H9 (cell line): Measurements from ENCODE around the gene ARHGAP22. TPM values are rescaled to one million over a fixed set of nuclear protein-coding genes. Genes with fewer than 3 reads are reported as not detected.
A peak's percentile ranks its signal among the peaks of the same experiment; 100 is the strongest.

Source experiments
- DNase-seq: peaks from one replicate; pipeline ENCODE4 v3.0.0-alpha.2; 2017
- H2AFZ ChIP-seq: one replicate; pipeline ENCODE4 v1.6.1; 2013; ENCODE audit warnings: mild to moderate bottlenecking, low read length, control low read depth, moderate library complexity
- H2AK5ac ChIP-seq: 2 replicates; pipeline ENCODE4 v1.6.1; 2013; ENCODE audit warnings: low read length, control low read depth, mixed read lengths; ENCODE audit not compliant: insufficient read length
- H2BK120ac ChIP-seq: one replicate; pipeline ENCODE4 v1.6.1; 2013; ENCODE audit warnings: low read depth, mild to moderate bottlenecking, low read length, control low read depth, inconsistent platforms; ENCODE audit not compliant: poor library complexity, severe bottlenecking
- H2BK12ac ChIP-seq: 2 replicates; pipeline ENCODE4 v1.6.1; 2013; ENCODE audit warnings: low read length, control low read depth, mixed read lengths, low read depth; ENCODE audit not compliant: insufficient read length
- H2BK15ac ChIP-seq: 2 replicates; pipeline ENCODE4 v1.6.1; 2013; ENCODE audit warnings: low read depth, low read length, control low read depth
- H2BK20ac ChIP-seq: one replicate; pipeline ENCODE4 v1.6.1; 2013; ENCODE audit warnings: low read depth, mild to moderate bottlenecking, low read length, control low read depth, inconsistent platforms; ENCODE audit not compliant: poor library complexity, severe bottlenecking
- H2BK5ac ChIP-seq: 2 replicates; pipeline ENCODE4 v1.6.1; 2013; ENCODE audit warnings: low read length, control low read depth, mixed read lengths; ENCODE audit not compliant: insufficient read length
- H3K14ac ChIP-seq: 2 replicates; pipeline ENCODE4 v1.6.1; 2013; ENCODE audit warnings: low read length, control low read depth; ENCODE audit not compliant: insufficient read depth
- H3K18ac ChIP-seq: 2 replicates; pipeline ENCODE4 v1.6.1; 2013; ENCODE audit warnings: low read depth, mild to moderate bottlenecking, mixed read lengths, low read length, control low read depth; ENCODE audit not compliant: insufficient read length
- H3K23ac ChIP-seq: 2 replicates; pipeline ENCODE4 v1.6.1; 2013; ENCODE audit warnings: low read length, control low read depth, mixed read lengths, low read depth; ENCODE audit not compliant: insufficient read length
- H3K23me2 ChIP-seq: 2 replicates; pipeline ENCODE4 v1.6.1; 2013; ENCODE audit warnings: low read depth, mild to moderate bottlenecking, mixed read lengths, low read length, control low read depth; ENCODE audit not compliant: insufficient read length, poor library complexity, severe bottlenecking
- H3K27ac ChIP-seq: 2 replicates; pipeline ENCODE4 v1.5.1; 2013; ENCODE audit warnings: low read length, control low read depth, mixed read lengths, low read depth; ENCODE audit not compliant: insufficient read length
- H3K27me3 ChIP-seq: 2 replicates; pipeline ENCODE4 v1.6.1; 2013; ENCODE audit warnings: low read length, control low read depth, inconsistent platforms; ENCODE audit not compliant: insufficient read depth
- H3K4ac ChIP-seq: 2 replicates; pipeline ENCODE4 v1.6.1; 2013; ENCODE audit warnings: low read depth, mild to moderate bottlenecking, control low read depth, inconsistent platforms, low read length, moderate library complexity
- H3K4me1 ChIP-seq: 2 replicates; pipeline ENCODE4 v1.6.1; 2013; ENCODE audit warnings: low read length, control low read depth, inconsistent platforms; ENCODE audit not compliant: insufficient read depth
- H3K4me2 ChIP-seq: 2 replicates; pipeline ENCODE4 v1.6.1; 2013; ENCODE audit warnings: low read length, control low read depth, mixed read lengths; ENCODE audit not compliant: insufficient read length, insufficient read depth
- H3K56ac ChIP-seq: 2 replicates; pipeline ENCODE4 v1.6.1; 2013; ENCODE audit warnings: low read depth, mild to moderate bottlenecking, mixed read lengths, low read length, control low read depth; ENCODE audit not compliant: insufficient read length
- H3K79me1 ChIP-seq: 2 replicates; pipeline ENCODE4 v1.6.1; 2013; ENCODE audit warnings: low read depth, mild to moderate bottlenecking, moderate library complexity, low read length, control low read depth, inconsistent platforms; ENCODE audit not compliant: insufficient read depth, poor library complexity, severe bottlenecking
- H3K79me2 ChIP-seq: 2 replicates; pipeline ENCODE4 v1.6.1; 2013; ENCODE audit warnings: low read length, control low read depth, inconsistent platforms; ENCODE audit not compliant: insufficient read depth
- H3K9ac ChIP-seq: 2 replicates; pipeline ENCODE4 v1.6.1; 2013; ENCODE audit warnings: low read length, control low read depth, mixed read lengths; ENCODE audit not compliant: insufficient read length; ENCODE audit errors: extremely low read depth
- H3K9me3 ChIP-seq: one replicate; pipeline ENCODE4 v1.6.1; 2013; ENCODE audit warnings: low read depth, low read length, inconsistent platforms; ENCODE audit not compliant: control insufficient read depth
- H3T11ph ChIP-seq: one replicate; pipeline ENCODE4 v1.6.1; 2013; ENCODE audit warnings: mild to moderate bottlenecking, low read length, control low read depth, inconsistent platforms
- H4K20me1 ChIP-seq: one replicate; pipeline ENCODE4 v1.6.1; 2013; ENCODE audit not compliant: control insufficient read depth, insufficient read length, insufficient read depth
- H4K5ac ChIP-seq: 2 replicates; pipeline ENCODE4 v1.6.1; 2013; ENCODE audit warnings: low read depth, mild to moderate bottlenecking, mixed read lengths, low read length, control low read depth; ENCODE audit not compliant: insufficient read length
- H4K8ac ChIP-seq: replicated peaks from 2 replicates; pipeline ENCODE4 v1.6.1; 2013; ENCODE audit warnings: low read length, control low read depth, mixed read lengths, low read depth; ENCODE audit not compliant: insufficient read length
- H4K91ac ChIP-seq: 2 replicates; pipeline ENCODE4 v1.6.1; 2013; ENCODE audit warnings: low read depth, mild to moderate bottlenecking, moderate library complexity, mixed read lengths, low read length, control low read depth; ENCODE audit not compliant: insufficient read length
- H3K27ac Mint-ChIP-seq, 3 experiments: 2 replicates in 2 of 3; 3 replicates in 1 of 3; pipeline ENCODE4 v1.8.0; 2020 to 2021; ENCODE audit warnings: mixed read lengths in 3 of 3, mild to moderate bottlenecking in 1 of 3, moderate library complexity in 1 of 3
- H3K27me3 Mint-ChIP-seq: 2 replicates; pipeline ENCODE4 v1.8.0; 2021; ENCODE audit warnings: low read depth, mild to moderate bottlenecking, moderate library complexity, mixed read lengths
- H3K36me3 Mint-ChIP-seq, 3 experiments: 2 replicates in 2 of 3; 3 replicates in 1 of 3; pipeline ENCODE4 v1.8.0; 2020 to 2021; ENCODE audit warnings: low read depth in 3 of 3, mixed read lengths in 3 of 3; ENCODE audit not compliant: insufficient read depth in 1 of 3
- H3K4me1 Mint-ChIP-seq, 2 experiments: 2 replicates each; pipeline ENCODE4 v1.8.0; 2020; ENCODE audit warnings: mixed read lengths in 2 of 2
- H3K4me3 Mint-ChIP-seq, 2 experiments: 2 replicates in 1 of 2; 3 replicates in 1 of 2; pipeline ENCODE4 v1.8.0; 2020 to 2021; ENCODE audit warnings: mild to moderate bottlenecking in 2 of 2, mixed read lengths in 2 of 2, moderate library complexity in 1 of 2
- H3K9me3 Mint-ChIP-seq, 2 experiments: 2 replicates in 1 of 2; 3 replicates in 1 of 2; pipeline ENCODE4 v1.8.0; 2020; ENCODE audit warnings: mild to moderate bottlenecking in 2 of 2, mixed read lengths in 2 of 2, moderate library complexity in 1 of 2
- CTCF ChIP-seq: fragments of 200-600 bp; sonication (generic); conservative IDR thresholded peaks from 3 replicates; pipeline ENCODE4 v1.8.0; 2021; ENCODE audit warnings: antibody characterized with exemption, mild to moderate bottlenecking
- WGBS: extraction: QIAGEN DNeasy Blood & Tissue Kit; methylation state at CpG from one replicate; pipeline ENCODE4 v1.1.7; 2013; ENCODE audit warnings: missing lambda C conversion rate, low lambda C conversion rate, mixed read lengths; ENCODE audit not compliant: insufficient read length; ENCODE audit errors: extremely low coverage; 5-methylcytosine and 5-hydroxymethylcytosine counted together
- total RNA-seq: library from RNA; stranded (reverse); gene quantifications from 2 replicates; pipeline ENCODE4 v1.2.1, GENCODE V29; 2021

Gene ARHGAP22
- total RNA-seq, 1 experiment from 2014 or later, result 7.4 TPM

DNA sequence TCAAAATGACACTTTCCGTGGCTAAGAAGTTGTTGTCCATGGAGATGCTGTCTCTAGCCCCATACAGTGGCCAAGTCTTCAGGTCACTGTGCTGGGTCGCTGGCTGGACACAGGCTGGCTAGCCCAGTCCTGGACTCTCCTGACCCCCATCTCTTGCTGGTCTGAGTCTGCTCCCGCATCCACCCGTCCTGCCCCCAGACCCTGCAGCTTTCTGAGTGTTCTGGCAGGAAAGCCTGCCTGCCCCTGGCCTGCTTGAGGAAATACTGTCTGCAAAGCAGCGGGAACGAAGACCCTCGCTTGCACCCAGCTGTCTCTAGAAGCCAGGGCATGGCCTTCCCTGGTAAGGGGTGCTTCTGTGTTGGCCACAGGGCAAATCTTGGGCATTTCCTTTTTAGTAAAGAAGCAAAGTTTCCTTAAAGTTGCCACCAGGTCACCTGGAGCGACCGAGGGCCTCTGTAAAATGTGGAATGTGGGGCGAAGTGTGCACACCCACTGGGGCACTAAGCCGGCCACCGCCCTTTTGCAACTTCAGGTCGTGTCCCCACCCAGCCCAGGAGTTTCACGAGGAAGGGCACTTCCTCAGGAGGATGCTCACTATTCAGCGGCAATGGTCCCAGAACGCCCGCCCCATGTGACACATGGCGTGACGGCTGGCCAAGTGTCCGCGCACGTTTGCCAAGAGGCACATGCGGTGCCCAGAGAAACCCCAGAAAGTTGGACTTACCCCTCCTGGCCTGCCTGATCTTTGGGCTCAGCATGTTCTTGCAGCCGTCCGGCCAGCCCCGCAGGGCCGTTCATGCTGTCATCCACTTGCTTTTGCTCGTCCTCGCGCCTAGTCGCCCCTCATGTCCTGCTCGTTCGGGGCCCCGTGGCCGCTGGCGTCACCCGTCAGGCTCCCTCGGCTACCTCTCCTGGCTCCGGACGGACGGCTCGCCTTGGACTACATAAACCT is 558 bp downstream of the ARHGAP22 start:
- H3K9me3 Mint-ChIP-seq, result no peaks in the 10 kb centered on the region
- H4K8ac ChIP-seq, result no peak overlapping the region
- H3K9me3 ChIP-seq, result no peaks in the 10 kb centered on the region
- no CpG with 5 or more reads among the region's 42 CpGs for WGBS
- no peak overlapping the region for H2BK120ac ChIP-seq
- H2BK5ac ChIP-seq, result no peak overlapping the region
- H3K36me3 Mint-ChIP-seq, result no peaks in the 10 kb centered on the region
- no peak overlapping the region for H4K5ac ChIP-seq
- H3K27ac Mint-ChIP-seq, result no peak overlapping the region; a peak in 1 of 7 replicates
- H3K23ac ChIP-seq, result no peak overlapping the region
- no peak overlapping the region for H3K4ac ChIP-seq
- no peak overlapping the region for H3K56ac ChIP-seq
- no peak overlapping the region for H3K18ac ChIP-seq
- H3K14ac ChIP-seq, result peak overlapping the region; percentile 19; the same call in 1 of the 2 replicates
- peak overlapping the region; percentile 61 for H3K4me2 ChIP-seq
- H3K79me1 ChIP-seq, result no peaks in the 10 kb centered on the region
- H2BK20ac ChIP-seq, result no peak overlapping the region
- TF ChIP-seq CTCF, result no peak
- no peak overlapping the region for H3K27ac ChIP-seq
- no peak overlapping the region for H2BK12ac ChIP-seq
- no peak overlapping the region for H3T11ph ChIP-seq
- H2AFZ ChIP-seq, result no peak overlapping the region
- H2BK15ac ChIP-seq, result no peak overlapping the region
- DNase-seq, result no peak
- H3K9ac ChIP-seq, result no peak overlapping the region
- no peaks in the 10 kb centered on the region for H4K20me1 ChIP-seq
- H3K4me3 Mint-ChIP-seq, result peak overlapping the region; percentile 64 to 74
- no peak overlapping the region for H2AK5ac ChIP-seq
- no peaks in the 10 kb centered on the region for H3K79me2 ChIP-seq
- no peak overlapping the region for H4K91ac ChIP-seq
- H3K27me3 ChIP-seq, result peaks cover 3% of the 10 kb centered on the region; the same call in 1 of the 2 replicates
- 0 out of 2 replicates have a peak, but pooled peaks cover 4% of the 10 kb centered on the region for H3K4me1 ChIP-seq
- peaks cover 49% of the 10 kb centered on the region for H3K27me3 Mint-ChIP-seq
- peaks cover 5% of the 10 kb centered on the region for H3K23me2 ChIP-seq
- H3K4me1 Mint-ChIP-seq, result peaks cover 23 to 27% of the 10 kb centered on the region in 2 experiments
